ENCODE measurements around the gene PACSIN2. TPM values are rescaled to one million over a fixed set of nuclear protein-coding genes. Genes with fewer than 3 reads are reported as not detected.
"Not testable (repeated sequence)": the region's sequence is repeated elsewhere in the genome, so short reads cannot be mapped to it uniquely, and the experiment has no call there.

The PACSIN2 gene, protein sequence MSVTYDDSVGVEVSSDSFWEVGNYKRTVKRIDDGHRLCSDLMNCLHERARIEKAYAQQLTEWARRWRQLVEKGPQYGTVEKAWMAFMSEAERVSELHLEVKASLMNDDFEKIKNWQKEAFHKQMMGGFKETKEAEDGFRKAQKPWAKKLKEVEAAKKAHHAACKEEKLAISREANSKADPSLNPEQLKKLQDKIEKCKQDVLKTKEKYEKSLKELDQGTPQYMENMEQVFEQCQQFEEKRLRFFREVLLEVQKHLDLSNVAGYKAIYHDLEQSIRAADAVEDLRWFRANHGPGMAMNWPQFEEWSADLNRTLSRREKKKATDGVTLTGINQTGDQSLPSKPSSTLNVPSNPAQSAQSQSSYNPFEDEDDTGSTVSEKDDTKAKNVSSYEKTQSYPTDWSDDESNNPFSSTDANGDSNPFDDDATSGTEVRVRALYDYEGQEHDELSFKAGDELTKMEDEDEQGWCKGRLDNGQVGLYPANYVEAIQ
- polyA plus RNA-seq (2013, experiment 1 of 2; ENCODE audit: insufficient read length): 49.9 TPM
- 53.1 TPM for polyA plus RNA-seq (2013, experiment 2 of 2; ENCODE audit: insufficient read length)

DNA sequence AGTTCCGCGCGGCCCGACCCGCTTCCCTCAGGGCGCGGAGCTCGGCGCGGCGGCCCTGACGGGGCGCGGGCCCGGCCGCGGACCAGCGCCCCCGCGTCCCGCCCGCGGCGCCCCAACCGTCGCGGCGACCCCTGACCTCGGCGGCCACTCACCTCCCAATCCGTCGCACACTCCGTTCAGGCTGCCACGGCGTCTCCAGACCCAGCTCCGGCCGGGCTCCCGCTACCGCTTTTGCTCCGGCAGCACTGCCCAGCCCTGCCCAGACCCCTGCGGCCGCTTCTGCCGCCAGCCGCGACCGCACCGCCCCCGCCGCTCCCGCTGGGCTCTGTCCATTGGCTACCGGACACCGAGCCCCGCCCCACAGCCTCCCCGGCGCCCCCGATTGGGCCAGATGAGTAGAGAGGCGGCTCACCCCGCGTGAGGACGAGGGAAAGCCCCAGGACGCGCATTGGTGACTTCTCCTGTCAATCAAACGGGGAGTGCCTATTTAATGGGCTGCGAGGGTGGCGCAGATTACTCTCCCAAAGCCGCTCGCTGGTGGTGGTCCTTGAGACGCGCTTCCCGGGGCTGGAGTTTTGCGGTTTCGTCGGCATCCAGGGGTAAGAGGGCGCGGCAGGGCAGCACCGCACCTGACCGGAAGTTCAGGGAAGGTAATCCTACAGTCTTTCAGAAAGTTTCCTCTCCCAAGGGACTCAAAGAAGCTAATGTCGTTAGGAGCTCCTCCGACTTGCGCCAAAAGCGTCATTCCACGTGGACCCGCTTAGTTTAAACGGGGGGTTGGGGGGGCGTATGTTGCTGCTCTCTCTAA is at the start of gene PACSIN2:
PACSIN2 (minus strand) TSS at position 281 of the 808 bp plus-strand sequence. CDS start 103,069 bp downstream, outside the sequence.
- peak; percentile 99 for DNase-seq

DNA sequence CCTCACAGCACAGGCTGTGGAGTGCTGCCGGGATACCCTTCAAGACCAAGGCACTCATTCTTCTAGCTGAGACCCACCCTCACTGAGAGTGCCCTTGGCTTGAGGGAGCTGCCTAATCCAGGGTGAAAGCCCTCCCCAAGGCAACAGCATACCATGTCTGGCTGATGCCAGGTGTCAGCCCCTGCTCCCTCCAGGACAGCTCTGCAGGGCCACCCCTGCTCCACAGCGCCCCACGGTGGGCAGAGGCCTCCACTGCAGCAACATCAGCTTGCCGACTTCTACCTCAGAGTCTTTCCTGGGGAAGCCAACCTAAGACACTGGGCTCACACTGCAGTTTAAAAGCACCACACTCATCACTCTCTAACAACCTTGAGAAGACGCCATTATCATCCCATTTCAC is 45.2 kb upstream of the PACSIN2 start:
- DNase-seq: no peak

DNA sequence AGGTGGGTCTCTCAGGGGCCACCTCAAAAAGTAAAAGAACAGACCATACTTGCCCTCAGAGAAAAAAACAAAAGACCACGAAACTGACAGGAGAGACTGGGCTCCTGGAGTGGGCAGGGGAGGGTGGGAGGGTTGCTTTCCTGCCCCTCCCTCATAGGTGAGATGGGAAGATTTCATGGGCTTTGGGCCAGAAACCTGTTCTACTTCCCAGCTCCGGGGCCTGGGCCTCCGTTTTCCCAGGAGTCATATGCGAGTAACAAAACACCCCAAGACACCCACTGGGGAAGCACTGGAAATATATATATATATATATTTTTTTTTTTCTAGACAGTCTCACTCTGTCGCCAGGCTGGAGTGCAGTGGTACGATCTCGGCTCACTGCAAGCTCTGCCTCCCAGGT is 42.7 kb upstream of the PACSIN2 start:
- DNase-seq: no peak

DNA sequence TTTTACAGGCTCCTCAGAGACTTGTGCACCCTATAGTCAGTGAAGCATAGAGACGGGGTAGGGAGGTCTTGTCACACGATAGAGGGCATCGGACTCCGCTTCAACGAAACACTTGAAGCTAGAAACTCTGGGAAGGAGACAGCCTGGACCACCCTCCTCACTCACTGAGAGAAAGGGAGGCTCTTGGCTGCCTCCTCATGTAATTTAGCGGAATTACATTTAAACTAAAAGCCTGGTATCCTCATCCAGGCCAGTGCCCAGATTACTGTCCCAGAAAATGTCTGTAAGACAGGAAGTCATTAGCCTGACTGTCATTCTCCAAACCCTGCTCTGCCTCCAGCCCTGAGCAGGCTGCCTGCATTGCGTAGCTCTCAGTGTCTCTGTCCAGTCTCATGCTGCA is 38.2 kb upstream of the PACSIN2 start:
- no peak for DNase-seq

DNA sequence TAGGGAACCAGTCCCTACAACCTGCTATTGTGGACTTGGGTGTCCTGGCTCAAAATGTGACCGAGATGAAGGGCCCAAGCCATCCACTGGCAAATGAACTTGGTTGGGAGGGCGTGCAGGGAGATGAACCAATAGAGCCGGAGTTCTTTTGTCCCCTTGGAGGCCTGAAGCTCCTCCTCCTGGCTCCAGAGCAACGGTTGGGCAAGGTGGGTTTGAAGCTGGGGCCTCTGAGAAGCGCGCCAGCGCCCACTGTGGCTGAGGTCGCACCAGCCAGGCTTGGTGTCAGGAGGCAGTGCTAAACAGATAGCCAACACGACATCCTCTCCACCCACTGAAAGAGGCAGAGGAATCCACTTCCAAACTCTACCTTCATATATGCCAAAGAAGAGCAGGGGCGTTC is 36.0 kb upstream of the PACSIN2 start:
- no peak for DNase-seq

DNA sequence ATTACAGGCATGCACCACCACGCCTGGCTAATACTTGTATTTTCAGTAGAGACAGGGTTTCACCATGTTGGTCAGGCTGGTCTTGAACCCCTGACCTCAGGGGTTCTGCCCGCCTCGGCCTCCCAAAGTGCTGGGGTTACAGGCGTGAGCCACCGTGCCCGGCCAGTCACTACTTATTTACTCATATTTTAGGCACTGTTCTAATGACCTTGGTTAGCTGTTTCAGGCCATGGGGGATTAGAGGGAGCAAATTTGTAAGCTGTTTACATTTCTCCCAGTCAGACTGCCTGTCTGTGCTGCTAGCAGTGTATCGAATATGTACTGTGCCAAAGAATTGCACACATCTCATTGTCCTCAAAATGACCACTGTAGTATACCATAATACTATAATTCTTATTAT is 32.7 kb upstream of the PACSIN2 start:
- no peak for DNase-seq

DNA sequence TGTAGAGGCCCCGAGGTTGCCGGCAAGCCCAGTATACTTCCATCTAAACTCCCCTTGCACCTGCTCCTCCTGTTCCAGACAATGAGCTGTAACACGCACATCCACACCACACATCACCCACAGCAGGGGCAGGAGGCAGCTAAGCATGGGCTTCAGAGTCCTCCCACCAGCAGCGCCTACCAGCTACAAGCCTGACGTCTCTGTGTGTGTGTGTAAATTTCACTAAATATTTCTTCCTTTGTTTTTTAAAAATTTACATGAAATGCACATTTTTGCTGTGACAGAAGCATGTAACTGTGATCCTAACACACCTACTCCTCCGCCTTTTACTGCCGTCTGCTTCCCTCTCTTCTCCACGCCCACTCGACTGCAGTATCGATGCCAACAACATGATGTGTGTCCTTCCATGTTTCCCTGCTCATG is 29.4 kb upstream of the PACSIN2 start:
- no peak for DNase-seq

DNA sequence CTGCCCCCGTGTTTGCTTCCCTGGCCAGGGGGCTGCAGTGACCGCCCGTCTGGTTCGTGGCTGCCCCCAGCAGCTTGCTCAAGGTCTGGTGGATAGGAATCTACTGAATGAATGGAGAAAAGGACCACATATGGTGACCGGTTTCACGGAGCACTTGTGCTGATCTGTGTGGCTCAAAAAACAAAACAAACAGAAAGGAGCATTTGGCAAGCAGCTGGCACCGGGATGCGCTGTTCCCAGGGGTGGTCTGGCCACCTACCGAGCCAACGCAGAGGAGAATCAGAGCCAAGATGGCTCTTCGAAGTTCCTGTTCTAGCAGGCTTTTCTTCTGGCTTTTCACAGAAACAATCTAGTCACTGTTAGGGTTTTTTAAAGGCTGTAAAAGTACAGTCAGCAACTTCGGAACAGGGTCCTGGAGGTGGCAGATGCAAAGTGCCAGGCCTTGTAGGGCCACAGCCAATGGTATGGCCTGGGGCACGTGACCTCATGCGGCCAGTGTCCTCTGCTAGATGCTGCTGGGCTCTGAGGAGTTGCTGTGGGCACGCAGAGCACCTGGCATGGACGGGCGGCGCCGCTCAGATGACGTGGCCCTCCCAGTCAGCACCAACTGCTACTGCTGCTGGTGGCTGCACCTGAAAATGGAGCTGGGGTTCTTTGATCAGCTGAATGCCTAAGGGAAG is 27.3 kb upstream of the PACSIN2 start:
- DNase-seq: peak; percentile 26

DNA sequence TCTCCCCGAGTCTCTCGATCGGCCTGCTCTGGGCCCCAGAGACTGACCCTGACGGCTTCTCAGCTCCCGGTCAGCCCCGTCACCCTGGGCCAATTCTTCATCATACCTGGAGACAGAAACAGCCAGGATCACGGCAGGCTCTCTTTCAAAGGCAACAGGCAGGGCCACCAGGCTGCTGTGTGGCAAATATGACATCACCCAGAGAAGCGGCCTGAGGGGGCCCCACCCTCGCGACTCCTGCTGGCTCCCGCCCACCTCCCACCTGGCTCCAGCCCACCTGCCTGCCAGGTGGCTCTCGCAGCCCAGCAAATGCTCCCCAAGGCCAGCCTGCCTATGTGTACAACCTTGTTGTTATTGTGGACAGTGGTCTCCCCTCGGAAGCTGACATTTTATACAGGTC is 24.9 kb upstream of the PACSIN2 start:
- DNase-seq: no peak

DNA sequence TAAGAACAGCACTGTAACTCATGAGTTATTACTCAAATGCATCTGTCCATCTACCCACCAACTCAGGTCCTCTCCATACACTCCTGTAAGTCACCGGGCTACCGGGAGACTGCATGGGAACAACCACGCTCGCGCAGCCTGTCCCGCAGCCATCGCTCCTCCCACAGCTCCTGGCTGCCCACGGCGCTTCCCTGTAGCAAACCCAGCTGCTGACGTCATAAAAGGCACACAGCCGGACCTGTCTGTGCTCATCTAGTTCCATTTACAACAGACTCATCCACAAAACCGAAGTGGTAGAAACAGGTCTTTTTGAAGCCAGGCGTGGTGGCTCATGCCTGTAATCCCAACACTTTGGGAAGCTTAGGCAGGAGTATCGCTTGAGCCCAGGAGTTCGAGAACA is 23.4 kb upstream of the PACSIN2 start:
- no peak for DNase-seq

DNA sequence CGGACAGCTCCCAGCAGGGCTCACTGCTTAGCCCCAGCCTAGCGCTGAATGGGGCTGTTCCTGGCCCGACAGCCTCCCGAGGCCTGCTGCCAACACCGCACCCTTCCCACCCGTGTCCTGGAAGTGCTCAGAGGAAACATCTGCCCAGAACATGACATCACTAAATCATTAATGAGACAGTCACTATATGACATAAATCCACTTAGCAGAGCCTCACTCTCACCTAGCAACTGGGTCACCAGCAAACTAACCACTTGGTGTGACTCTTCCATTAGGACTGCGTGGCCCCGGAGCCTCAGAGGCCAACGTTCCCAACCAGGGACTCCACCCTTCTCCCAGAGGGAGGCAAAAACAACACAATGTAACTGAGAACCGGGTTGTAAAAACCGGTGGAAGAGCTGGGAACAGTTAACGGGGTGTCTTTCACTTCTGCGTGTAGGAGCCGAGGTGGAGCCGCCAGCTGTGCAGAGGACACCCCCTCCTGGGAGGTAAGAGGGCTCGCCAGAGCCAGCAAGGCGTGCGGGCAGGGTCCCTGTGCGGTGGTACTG is 21.4 kb upstream of the PACSIN2 start:
- DNase-seq: peak; percentile 69

DNA sequence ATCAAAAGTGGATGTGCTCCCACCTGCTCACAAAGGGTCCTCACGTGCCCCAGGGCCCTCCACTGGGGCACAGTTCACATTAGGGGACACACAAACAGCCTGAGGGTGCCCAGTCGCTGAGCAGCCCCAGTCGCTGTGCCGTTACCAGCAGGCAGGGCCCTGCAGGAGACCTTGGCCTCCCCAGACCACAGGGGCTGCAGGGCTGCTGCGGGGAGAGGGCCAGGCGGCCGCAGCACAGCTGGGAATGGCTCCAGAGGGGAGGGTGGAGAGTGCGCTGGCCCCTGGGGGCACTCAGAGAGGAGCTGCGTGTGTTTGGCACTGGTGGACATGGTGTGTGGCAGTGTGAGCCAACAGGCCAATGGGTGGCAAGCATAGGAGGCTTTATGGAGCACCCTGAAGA is 20.3 kb upstream of the PACSIN2 start:
- DNase-seq: no peak

DNA sequence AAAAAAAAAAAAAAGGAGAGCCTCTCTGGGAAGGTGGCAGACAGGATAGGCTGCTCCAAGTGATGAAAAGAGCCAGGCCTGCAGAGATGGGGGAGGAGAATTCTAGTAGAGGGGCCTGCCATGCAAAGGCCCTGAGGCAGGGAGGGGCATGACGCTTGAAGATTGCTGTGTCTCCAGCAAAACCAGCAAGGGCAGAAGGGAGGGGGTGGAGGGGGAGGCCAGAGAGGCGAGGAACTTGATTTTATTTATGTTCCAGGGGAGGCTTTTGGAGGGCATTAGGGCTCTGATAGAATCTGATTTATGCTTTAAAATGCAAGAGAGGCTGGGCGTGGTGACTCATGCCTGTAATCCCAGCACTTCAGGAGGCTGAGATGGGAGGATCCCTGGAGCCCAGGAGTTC is 16.7 kb upstream of the PACSIN2 start:
- no peak for DNase-seq

DNA sequence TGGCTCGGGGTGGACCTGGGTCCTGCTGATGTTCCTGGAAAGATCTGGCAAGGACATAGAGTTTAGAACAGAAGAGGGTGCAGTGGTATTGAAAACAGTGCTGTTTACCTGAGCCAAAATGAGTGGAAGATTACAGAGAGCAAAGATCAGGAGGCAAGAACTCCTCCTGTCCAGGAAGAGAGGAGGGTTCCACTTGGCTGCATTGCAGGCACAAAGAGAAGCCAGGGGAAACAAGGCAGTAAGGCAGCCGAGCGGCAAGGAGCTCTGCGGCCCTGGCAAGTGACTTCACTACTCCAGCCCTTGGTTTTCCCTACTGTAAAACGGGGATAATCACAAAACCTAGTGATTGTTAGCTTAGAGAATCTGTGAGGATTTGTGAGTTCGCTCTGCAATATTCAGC is 3.7 kb upstream of the PACSIN2 start:
- no peak for DNase-seq

DNA sequence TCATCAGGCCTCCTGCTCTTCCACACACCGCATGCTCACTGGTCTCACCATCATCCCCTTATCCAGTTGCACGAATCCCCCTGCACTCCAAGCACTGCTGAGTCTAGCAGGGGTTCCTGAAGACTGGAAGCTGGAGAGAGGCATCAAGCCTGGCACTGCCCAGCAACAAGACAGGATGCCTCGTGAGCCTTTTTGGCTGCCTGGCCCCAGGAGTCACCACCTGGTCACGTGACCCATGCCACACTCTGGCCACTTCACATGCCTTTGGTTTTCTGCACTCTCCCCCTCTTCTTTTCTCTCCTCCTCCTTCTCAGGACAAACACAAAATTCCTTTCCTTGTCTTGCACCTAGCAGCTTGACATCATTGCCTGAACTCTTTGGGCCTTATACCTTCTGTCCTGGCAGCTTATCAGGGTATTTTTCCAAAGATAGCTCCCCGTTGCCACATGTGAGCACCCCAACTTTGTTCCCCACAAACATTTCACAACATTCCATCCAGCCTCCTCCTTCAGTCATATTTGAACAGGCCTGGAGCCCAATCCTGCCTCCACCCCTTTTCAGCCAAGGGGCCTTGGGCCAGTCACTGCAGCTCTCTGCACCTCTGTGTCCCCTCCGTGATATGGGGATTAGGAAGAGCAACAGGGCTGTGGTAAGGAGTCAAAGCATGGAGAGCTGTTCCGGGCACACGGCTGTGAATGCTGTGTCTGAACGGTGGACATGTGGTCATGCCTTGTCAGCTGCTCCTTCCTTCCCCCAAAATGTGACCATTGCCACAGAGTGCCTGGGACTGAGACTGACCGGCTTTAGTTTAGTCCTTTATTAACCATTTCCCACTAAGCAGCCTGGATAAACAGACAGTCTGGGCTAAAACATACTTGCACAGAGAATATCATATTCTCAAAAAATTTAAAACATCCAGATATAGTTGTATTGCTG is 2.8 kb upstream of the PACSIN2 start:
- DNase-seq: no peak

DNA sequence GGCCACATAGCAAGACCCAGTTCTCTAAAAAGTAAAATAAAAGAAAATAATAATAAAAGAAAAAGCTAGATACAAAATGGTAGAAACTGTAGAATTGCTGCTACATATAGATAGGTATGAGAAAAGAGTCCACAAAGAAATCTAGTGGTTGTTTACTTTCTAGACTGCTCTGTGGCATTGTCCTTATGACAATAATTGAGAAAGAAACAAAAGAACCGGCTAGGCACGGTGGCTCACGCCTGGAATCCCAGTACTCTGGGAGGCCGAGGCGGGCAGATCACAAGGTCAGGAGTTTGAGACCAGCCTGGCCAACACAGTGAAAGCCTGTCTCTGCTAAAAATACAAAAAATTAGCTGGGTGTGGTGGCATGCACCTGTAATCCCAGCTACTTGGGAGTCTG is 1.2 kb upstream of the PACSIN2 start:
- not testable (repeated sequence) for DNase-seq

DNA sequence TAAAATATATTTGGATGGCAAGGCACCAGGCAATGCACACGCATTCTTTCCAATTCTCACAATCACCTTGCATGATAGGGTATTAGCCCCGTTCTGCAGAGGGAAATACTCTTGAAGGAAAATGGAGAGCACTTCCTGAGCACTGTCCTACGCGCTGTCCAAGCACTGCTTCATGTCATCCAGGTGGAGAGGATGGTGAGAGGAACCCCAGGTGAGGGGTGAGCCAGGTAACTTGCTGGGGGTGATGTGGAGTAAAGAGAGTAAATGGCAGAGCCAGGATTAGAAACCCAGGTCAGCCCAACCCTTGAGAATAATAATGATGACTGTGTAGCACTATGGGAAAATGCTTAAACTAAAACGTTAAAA is 711 bp upstream of the PACSIN2 start:
- DNase-seq: no peak

DNA sequence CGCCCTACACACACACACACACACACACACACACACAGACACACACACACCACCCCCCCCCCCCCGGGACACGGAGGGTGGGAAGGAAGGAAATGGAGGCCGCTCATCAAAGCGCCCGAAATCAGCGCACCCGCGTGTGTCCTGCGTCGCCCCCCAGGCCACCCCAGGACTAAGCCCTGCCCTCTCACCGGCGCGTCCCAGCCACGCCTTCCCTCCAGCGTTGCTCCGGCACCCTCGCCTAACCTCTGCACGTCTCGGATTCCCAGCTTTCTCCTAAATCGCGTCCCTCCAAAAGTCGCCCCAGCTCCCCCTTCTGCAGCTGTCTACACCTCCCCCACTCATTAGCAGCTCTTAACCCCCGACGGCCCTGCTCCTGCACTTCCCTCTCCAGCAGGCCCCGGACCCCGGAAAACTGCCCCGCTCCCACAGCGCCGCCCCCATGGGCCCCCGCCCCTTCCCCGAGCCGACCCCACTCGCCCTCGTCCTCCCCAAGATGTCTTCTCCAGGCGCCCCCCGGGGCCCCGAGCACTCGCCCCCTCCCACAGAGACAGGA is 557 bp downstream of the PACSIN2 start:
- DNase-seq: no peak

DNA sequence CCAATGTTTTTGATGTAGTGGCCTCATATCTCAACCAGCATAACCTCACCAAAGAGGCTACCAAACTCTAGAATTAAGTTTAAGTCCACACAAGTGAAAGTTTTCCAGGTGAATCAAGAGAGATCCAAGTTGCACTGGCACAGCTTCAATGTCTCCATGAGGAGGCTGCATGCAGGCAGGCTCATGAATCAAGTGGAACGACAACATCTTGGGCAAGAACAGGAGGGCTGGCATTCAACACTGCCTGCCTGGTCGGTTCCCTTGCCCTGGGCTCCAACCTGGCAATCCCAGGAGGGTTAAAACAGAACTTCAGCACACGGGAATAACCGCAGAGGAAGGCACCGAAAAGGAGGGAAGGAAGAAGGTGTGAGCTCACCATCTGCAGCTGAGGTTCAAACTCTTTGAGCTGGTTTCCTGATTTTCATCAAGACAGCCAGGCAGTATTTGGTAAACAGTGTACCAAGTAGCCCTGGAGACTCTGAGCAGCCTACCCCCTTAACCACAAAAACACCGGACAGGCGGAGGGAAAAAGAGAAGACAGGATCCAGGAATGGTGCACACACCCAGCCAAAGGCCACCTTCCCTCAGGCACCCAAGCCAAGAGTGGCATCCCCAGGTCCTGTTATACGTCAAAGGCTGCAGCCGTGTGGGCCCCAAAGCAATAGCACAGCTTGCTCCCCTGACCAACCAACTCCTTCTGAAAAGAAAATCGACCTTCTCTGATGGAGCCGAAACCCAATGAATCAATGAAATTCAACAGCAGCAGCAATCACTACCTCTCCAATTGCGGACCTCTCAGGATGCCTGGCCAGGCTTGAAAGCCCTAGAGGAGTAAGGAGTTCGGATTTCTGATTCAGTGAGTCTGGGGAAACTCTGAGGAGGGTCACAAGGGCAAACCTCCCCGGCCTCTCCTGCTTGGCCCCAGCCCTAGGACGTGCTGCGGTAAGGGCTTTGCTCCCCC is 1.3 kb downstream of the PACSIN2 start:
- no peak for DNase-seq

DNA sequence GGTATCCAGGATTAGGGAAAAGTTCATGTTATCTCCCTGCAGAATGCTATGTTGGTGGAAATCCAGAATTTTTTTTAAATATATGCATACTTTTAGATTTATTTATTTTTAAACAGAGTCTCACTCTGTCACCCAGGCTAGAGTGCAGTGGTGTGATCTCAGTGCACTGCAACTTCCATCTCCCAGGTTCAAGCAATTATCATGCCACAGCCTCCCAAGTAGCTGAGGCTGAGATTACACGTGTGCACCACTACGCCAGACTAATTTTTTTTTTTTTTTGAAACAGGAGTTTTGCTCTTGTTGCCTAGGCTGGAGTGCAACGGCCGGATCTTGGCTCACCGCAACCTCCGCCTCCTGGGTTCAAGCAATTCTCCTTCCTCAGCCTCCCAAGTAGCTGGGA is 2.6 kb downstream of the PACSIN2 start:
- DNase-seq: peak; percentile 22

Measured in fibroblast of skin of abdomen (primary cell).